ENCODE results near the gene DOCK9. TPM values are rescaled to one million over a fixed set of nuclear protein-coding genes. Genes with fewer than 3 reads are reported as not detected.

The DOCK9 gene
- polyA plus RNA-seq, 1 donor (not counting 4 experiments of a cell fraction or from before 2014, with no cell fraction given): 110 TPM

DNA sequence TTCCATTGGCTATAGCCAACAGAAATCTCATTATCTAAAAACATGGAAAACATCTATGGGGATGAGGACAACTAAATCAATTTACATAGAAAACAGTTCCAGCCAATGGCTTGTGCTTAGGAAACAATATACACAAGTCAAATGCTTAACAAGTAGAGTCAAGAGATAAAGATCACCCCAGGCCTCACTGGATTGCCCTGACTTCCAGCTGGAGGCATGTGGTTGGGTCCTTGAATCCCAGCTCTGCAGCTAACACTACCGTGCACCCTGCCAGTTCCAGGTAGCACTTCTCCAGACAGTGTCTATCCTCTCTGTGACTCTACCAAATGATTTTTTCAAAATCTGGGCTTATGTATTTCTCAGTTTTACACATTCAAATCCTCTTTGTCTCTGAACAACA is 80.2 kb downstream of the DOCK9 start:
- no peak overlapping the region for H2AFZ ChIP-seq (ENCODE audit: control insufficient read depth, low read length)
- no peaks in the 10 kb centered on the region for H3K27me3 ChIP-seq (ENCODE audit: control insufficient read depth, extremely low read depth, insufficient read depth, low read length)
- no peak overlapping the region for H3K9ac ChIP-seq (ENCODE audit: control insufficient read depth, extremely low read depth, insufficient read depth, low read length)
- H3K9me3 ChIP-seq (ENCODE audit: control insufficient read depth, low read depth, low read length): no peaks in the 10 kb centered on the region
- peaks cover 11% of the 10 kb centered on the region for H3K4me1 ChIP-seq (ENCODE audit: control insufficient read depth, extremely low read depth, insufficient read depth, low read length)
- no peaks in the 10 kb centered on the region for H3K79me2 ChIP-seq (ENCODE audit: control insufficient read depth, insufficient read depth, low read length)
- TF ChIP-seq, protein P1, sequence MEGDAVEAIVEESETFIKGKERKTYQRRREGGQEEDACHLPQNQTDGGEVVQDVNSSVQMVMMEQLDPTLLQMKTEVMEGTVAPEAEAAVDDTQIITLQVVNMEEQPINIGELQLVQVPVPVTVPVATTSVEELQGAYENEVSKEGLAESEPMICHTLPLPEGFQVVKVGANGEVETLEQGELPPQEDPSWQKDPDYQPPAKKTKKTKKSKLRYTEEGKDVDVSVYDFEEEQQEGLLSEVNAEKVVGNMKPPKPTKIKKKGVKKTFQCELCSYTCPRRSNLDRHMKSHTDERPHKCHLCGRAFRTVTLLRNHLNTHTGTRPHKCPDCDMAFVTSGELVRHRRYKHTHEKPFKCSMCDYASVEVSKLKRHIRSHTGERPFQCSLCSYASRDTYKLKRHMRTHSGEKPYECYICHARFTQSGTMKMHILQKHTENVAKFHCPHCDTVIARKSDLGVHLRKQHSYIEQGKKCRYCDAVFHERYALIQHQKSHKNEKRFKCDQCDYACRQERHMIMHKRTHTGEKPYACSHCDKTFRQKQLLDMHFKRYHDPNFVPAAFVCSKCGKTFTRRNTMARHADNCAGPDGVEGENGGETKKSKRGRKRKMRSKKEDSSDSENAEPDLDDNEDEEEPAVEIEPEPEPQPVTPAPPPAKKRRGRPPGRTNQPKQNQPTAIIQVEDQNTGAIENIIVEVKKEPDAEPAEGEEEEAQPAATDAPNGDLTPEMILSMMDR (optimal IDR thresholded peaks at IDR 0.05 in 1 of 3, IDR thresholded peaks at IDR 0.05 in 1 of 3, conservative IDR thresholded peaks at IDR 0.05 in 1 of 3; ENCODE audit: extremely low read depth in 1 of 3, insufficient read depth in 2 of 3, low read length in 3 of 3): no peak
- no peak for TF ChIP-seq EZH2 (IDR thresholded peaks at IDR 0.05; ENCODE audit: low read length)
- dilution Hi-C loops (cut with MboI; ENCODE audit: extremely low pct_ligation_motif_present, low sequenced_read_pairs): no loop called here
- no peak overlapping the region for H3K27ac ChIP-seq (ENCODE audit: control insufficient read depth, insufficient read depth, low read length)
- no peak for FAIRE-seq
- H3K9me1 ChIP-seq (ENCODE audit: control insufficient read depth, extremely low read depth, insufficient read depth, low read length): no peaks in the 10 kb centered on the region
- no peak overlapping the region for H3K4me3 ChIP-seq (ENCODE audit: control insufficient read depth in 2 of 3, extremely low read depth in 1 of 3, insufficient read depth in 2 of 3, low read depth in 1 of 3, low read length in 3 of 3)
- H3K4me2 ChIP-seq (ENCODE audit: control insufficient read depth, extremely low read depth, insufficient read depth, low read depth, low read length): no peak overlapping the region
- H3K36me3 ChIP-seq (ENCODE audit: control insufficient read depth in 2 of 2, extremely low read depth in 1 of 2, insufficient read depth in 2 of 2, low read length in 2 of 2): peaks cover 20 to 21% of the 10 kb centered on the region in 2 experiments
- no peaks in the 10 kb centered on the region for H4K20me1 ChIP-seq (ENCODE audit: control insufficient read depth, extremely low read depth, insufficient read depth, low read length)
- DNase-seq (ENCODE audit: low read depth, low spot score): no peak

DNA sequence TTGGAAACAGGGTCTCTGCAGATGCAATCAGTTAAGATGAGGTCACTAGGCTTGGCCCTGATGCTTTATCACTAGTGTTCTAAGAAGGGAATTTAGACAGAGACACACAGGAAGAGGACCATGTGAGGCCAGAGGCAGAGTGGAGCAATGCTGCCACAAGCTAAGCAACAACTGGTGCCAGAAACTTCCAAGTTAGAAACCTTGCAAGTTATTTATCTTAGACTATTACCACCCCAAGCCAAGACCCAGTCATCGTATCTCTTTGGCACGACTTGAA is 81.1 kb downstream of the DOCK9 start:
- Histone ChIP-seq H3K9me3 (ENCODE audit: control insufficient read depth, low read depth, low read length) (no peaks in the 10 kb centered on the region), H3K9me1 (ENCODE audit: control insufficient read depth, extremely low read depth, insufficient read depth, low read length) (no peaks in the 10 kb centered on the region), H3K4me2 (ENCODE audit: control insufficient read depth, extremely low read depth, insufficient read depth, low read depth, low read length) (no peak overlapping the region), H3K9ac (ENCODE audit: control insufficient read depth, extremely low read depth, insufficient read depth, low read length) (no peak overlapping the region), H3K79me2 (ENCODE audit: control insufficient read depth, insufficient read depth, low read length) (no peaks in the 10 kb centered on the region), H3K4me3 (ENCODE audit: control insufficient read depth in 2 of 3, extremely low read depth in 1 of 3, insufficient read depth in 2 of 3, low read depth in 1 of 3, low read length in 3 of 3) (no peak overlapping the region), H3K27me3 (ENCODE audit: control insufficient read depth, extremely low read depth, insufficient read depth, low read length) (no peaks in the 10 kb centered on the region), H4K20me1 (ENCODE audit: control insufficient read depth, extremely low read depth, insufficient read depth, low read length) (no peaks in the 10 kb centered on the region), H3K27ac (ENCODE audit: control insufficient read depth, insufficient read depth, low read length) (no peak overlapping the region), H2AFZ (ENCODE audit: control insufficient read depth, low read length) (no peak overlapping the region), H3K4me1 (ENCODE audit: control insufficient read depth, extremely low read depth, insufficient read depth, low read length) (peaks cover 11% of the 10 kb centered on the region), H3K36me3 (ENCODE audit: control insufficient read depth in 2 of 2, extremely low read depth in 1 of 2, insufficient read depth in 2 of 2, low read length in 2 of 2) (peaks cover 19 to 22% of the 10 kb centered on the region in 2 experiments)
- TF ChIP-seq, protein P1 (optimal IDR thresholded peaks at IDR 0.05 in 1 of 3, IDR thresholded peaks at IDR 0.05 in 1 of 3, conservative IDR thresholded peaks at IDR 0.05 in 1 of 3; ENCODE audit: extremely low read depth in 1 of 3, insufficient read depth in 2 of 3, low read length in 3 of 3): no peak
- TF ChIP-seq EZH2 (IDR thresholded peaks at IDR 0.05; ENCODE audit: low read length): no peak
- dilution Hi-C loops (cut with MboI; ENCODE audit: extremely low pct_ligation_motif_present, low sequenced_read_pairs): no loop called here
- DNase-seq (ENCODE audit: low read depth, low spot score): no peak
- peak; percentile 32 for FAIRE-seq

Data from keratinocyte (primary cell).